Tibial nerve (tissue), 4 donors: ENCODE measurements around the gene CAMK2G.

Experiments used
- EP300 ChIP-seq, 2 donors: sonication (generic); formaldehyde crosslinking; IDR thresholded peaks; one replicate each; pipeline ENCODE4 v1.6.1; 2017; ENCODE audit warnings: antibody characterized with exemption in 2 of 2, mild to moderate bottlenecking in 1 of 2
- POLR2A ChIP-seq, 2 donors: fragments of 450-650 bp; IDR thresholded peaks; one replicate each; pipeline ENCODE4 v1.6.1; 2017; ENCODE audit warnings: antibody characterized with exemption in 2 of 2, mild to moderate bottlenecking in 2 of 2, moderate library complexity in 2 of 2
- TF ChIP-seq, protein P1 (sequence below), 5 experiments: fragments of 200-600 bp in 3 of 5; fragments of 450-650 bp in 2 of 5; sonication (generic) in 3 of 5; IDR thresholded peaks; one replicate each; pipeline ENCODE4 v1.5.1; 2016 to 2019; ENCODE audit warnings: antibody characterized with exemption in 5 of 5, mild to moderate bottlenecking in 3 of 5, moderate library complexity in 2 of 5

DNA sequence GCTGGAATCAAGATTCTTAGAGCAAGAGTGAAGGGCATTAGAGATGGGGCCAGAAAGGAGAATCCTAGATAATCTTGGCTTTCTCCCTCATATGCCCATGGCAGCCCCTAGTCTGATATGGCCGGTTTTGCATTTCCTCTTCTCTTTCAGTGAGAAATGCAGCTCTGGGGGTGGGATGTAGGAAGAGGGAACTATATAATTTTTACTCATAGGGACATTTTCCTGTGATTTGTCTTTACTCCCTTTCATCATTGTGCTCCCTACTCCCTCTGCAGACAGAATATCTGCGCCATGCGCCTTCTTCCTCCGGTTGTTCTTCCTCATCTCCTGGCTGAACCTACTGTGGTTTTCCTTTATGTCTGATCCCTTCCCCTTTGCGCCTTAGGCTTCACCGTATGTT is 109.3 kb downstream of the CAMK2G start:
- TF ChIP-seq, protein P1, sequence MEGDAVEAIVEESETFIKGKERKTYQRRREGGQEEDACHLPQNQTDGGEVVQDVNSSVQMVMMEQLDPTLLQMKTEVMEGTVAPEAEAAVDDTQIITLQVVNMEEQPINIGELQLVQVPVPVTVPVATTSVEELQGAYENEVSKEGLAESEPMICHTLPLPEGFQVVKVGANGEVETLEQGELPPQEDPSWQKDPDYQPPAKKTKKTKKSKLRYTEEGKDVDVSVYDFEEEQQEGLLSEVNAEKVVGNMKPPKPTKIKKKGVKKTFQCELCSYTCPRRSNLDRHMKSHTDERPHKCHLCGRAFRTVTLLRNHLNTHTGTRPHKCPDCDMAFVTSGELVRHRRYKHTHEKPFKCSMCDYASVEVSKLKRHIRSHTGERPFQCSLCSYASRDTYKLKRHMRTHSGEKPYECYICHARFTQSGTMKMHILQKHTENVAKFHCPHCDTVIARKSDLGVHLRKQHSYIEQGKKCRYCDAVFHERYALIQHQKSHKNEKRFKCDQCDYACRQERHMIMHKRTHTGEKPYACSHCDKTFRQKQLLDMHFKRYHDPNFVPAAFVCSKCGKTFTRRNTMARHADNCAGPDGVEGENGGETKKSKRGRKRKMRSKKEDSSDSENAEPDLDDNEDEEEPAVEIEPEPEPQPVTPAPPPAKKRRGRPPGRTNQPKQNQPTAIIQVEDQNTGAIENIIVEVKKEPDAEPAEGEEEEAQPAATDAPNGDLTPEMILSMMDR (IDR thresholded peaks at IDR 0.05) = no peak
- no peak for TF ChIP-seq POLR2A (IDR thresholded peaks at IDR 0.05)
- TF ChIP-seq EP300 (IDR thresholded peaks at IDR 0.05) = no peak
